ENCODE measurements around the gene RNASE1.

GRCh38 chr14:20841096-20841495 is 38.5 kb upstream of the RNASE1 start:
- TF ChIP-seq CTCF (IDR thresholded peaks at IDR 0.05; ENCODE audit: insufficient read depth, low read length, poor library complexity, severe bottlenecking), result no peak
- no peak for TF ChIP-seq EZH2phosphoT487 (conservative IDR thresholded peaks at IDR 0.05; ENCODE audit: low read length)
